Hepatocyte (in vitro differentiated cells): ENCODE results near the gene SUPV3L1. TPM values are rescaled to one million over a fixed set of nuclear protein-coding genes. Genes with fewer than 3 reads are reported as not detected.

ENCODE experiments used
- DNase-seq: peaks from one replicate; pipeline ENCODE4 v3.0.0-alpha.2; 2016; ENCODE audit warnings: low spot score
- H2AFZ ChIP-seq: fragments of 200-600 bp; sonication (generic); 2 replicates; pipeline ENCODE4 v1.6.0; 2016; ENCODE audit warnings: antibody characterized with exemption, mild to moderate bottlenecking
- H3K27ac ChIP-seq: fragments of 200-600 bp; sonication (generic); 2 replicates; pipeline ENCODE4 v1.5.1; 2016; ENCODE audit warnings: mild to moderate bottlenecking
- H3K27me3 ChIP-seq: fragments of 200-600 bp; sonication (generic); 2 replicates; pipeline ENCODE4 v1.6.1; 2016
- H3K36me3 ChIP-seq: fragments of 200-600 bp; sonication (generic); replicated peaks from 2 replicates; pipeline ENCODE4 v1.5.1; 2016; ENCODE audit warnings: low read depth; ENCODE audit not compliant: insufficient read depth
- H3K4me1 ChIP-seq: fragments of 200-600 bp; sonication (generic); 2 replicates; pipeline ENCODE4 v1.5.1; 2016; ENCODE audit warnings: mild to moderate bottlenecking, moderate library complexity; ENCODE audit not compliant: insufficient read depth
- H3K4me2 ChIP-seq: fragments of 200-600 bp; sonication (generic); 2 replicates; pipeline ENCODE4 v1.6.0; 2016
- H3K4me3 ChIP-seq: fragments of 200-600 bp; sonication (generic); 2 replicates; pipeline ENCODE4 v1.5.1; 2016; ENCODE audit warnings: mild to moderate bottlenecking
- H3K79me2 ChIP-seq: fragments of 200-600 bp; sonication (generic); 2 replicates; pipeline ENCODE4 v1.6.0; 2017; ENCODE audit warnings: mild to moderate bottlenecking
- H3K9me2 ChIP-seq: fragments of 200-600 bp; sonication (generic); replicated peaks from 2 replicates; pipeline ENCODE4 v1.6.0; 2017; ENCODE audit warnings: mild to moderate bottlenecking; ENCODE audit not compliant: insufficient read depth
- H3K9me3 ChIP-seq: fragments of 200-600 bp; sonication (generic); 2 replicates; pipeline ENCODE4 v1.5.1; 2016; ENCODE audit warnings: low read depth, mild to moderate bottlenecking
- H4K20me1 ChIP-seq: fragments of 200-600 bp; sonication (generic); 2 replicates; pipeline ENCODE4 v1.6.0; 2016; ENCODE audit warnings: mild to moderate bottlenecking; ENCODE audit not compliant: insufficient read depth, poor library complexity, severe bottlenecking
- EZH2 ChIP-seq: fragments of 200-600 bp; sonication (generic); IDR thresholded peaks from 2 replicates; pipeline ENCODE4 v1.6.1; 2016; ENCODE audit warnings: antibody characterized with exemption, mild to moderate bottlenecking, borderline replicate concordance
- EZH2phosphoT487 ChIP-seq: fragments of 200-600 bp; sonication (generic); IDR thresholded peaks from one replicate; pipeline ENCODE4 v1.6.1; 2018; ENCODE audit warnings: antibody characterized with exemption, mild to moderate bottlenecking, low read depth, moderate library complexity; ENCODE audit not compliant: unreplicated experiment, severe bottlenecking
- WGBS: methylation state at CpG from one replicate; pipeline ENCODE4 v1.1.6; 2016; ENCODE audit warnings: low lambda C conversion rate; ENCODE audit errors: missing lambda C conversion rate; 5-methylcytosine and 5-hydroxymethylcytosine counted together
- polyA plus RNA-seq: library from polyadenylated mRNA; unstranded; fragments of >200 nt; fragmentation: Nextera tagmentation; extraction: Ambion mirVana; gene quantifications from 2 replicates; pipeline ENCODE4 v1.2.1, GENCODE V29; 2016
- total RNA-seq: library from RNA; depleted of rRNA; stranded (reverse); fragments of >200 nt; gene quantifications from 2 replicates; pipeline ENCODE4 v1.2.3, GENCODE V29; 2014
- TF ChIP-seq, protein P1 (sequence below): fragments of 200-600 bp; sonication (generic); IDR thresholded peaks from 2 replicates; pipeline ENCODE4 v1.5.1; 2016; ENCODE audit warnings: antibody characterized with exemption, mild to moderate bottlenecking; ENCODE audit not compliant: poor library complexity

SUPV3L1 gene
- total and polyA plus RNA-seq, 2 experiments from 2014 or later = 27.6 to 27.9 TPM

DNA sequence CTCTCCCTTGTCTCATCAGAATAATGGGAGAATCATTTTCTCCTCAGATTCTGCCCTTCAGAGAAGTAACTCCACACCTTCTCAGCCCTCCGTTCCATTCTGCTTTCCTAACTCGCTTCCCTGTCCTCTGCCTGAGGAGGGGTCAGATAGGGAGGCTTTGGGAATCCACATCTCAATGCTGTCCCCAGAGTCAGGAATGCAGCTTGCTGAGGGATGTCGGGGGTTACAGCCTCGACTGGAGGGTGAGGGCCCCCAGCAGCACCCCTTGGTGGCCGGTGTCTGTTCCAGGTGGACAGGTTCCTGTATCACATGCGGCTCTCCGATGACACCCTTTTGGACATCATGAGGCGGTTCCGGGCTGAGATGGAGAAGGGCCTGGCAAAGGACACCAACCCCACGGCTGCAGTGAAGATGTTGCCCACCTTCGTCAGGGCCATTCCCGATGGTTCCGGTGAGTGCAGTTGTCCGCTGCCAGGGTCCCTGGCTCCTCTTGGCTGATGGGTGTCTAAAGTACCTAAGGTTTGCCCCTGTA is 47.0 kb downstream of the SUPV3L1 start:
- WGBS = 90% methylated on average over 14 of the region's 14 CpGs
- DNase-seq = no peak
- no peak overlapping the region for H3K4me3 ChIP-seq
- H3K27me3 ChIP-seq = no peaks in the 10 kb centered on the region
- H2AFZ ChIP-seq = no peak overlapping the region
- no peaks in the 10 kb centered on the region for H3K9me2 ChIP-seq
- TF ChIP-seq EZH2 (no peak), EZH2phosphoT487 (no peak)
- TF ChIP-seq, protein P1, sequence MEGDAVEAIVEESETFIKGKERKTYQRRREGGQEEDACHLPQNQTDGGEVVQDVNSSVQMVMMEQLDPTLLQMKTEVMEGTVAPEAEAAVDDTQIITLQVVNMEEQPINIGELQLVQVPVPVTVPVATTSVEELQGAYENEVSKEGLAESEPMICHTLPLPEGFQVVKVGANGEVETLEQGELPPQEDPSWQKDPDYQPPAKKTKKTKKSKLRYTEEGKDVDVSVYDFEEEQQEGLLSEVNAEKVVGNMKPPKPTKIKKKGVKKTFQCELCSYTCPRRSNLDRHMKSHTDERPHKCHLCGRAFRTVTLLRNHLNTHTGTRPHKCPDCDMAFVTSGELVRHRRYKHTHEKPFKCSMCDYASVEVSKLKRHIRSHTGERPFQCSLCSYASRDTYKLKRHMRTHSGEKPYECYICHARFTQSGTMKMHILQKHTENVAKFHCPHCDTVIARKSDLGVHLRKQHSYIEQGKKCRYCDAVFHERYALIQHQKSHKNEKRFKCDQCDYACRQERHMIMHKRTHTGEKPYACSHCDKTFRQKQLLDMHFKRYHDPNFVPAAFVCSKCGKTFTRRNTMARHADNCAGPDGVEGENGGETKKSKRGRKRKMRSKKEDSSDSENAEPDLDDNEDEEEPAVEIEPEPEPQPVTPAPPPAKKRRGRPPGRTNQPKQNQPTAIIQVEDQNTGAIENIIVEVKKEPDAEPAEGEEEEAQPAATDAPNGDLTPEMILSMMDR = no peak
- no peak overlapping the region for H3K4me2 ChIP-seq
- no peaks in the 10 kb centered on the region for H3K36me3 ChIP-seq
- H4K20me1 ChIP-seq = no peaks in the 10 kb centered on the region
- H3K27ac ChIP-seq = no peak overlapping the region
- H3K4me1 ChIP-seq = peaks cover 6% of the 10 kb centered on the region
- H3K79me2 ChIP-seq = no peaks in the 10 kb centered on the region
- no peaks in the 10 kb centered on the region for H3K9me3 ChIP-seq

- H3K27ac ChIP-seq = peak overlapping the region; percentile 93
- H3K4me1 ChIP-seq = peaks cover 6% of the 10 kb centered on the region
- H3K36me3 ChIP-seq = no peaks in the 10 kb centered on the region
- DNase-seq = no peak
- WGBS = 77% methylated on average over 2 of the region's 2 CpGs
- H3K79me2 ChIP-seq = no peaks in the 10 kb centered on the region
- no peaks in the 10 kb centered on the region for H4K20me1 ChIP-seq
- H3K27me3 ChIP-seq = no peaks in the 10 kb centered on the region
- no peak overlapping the region for H3K4me2 ChIP-seq
- H3K4me3 ChIP-seq = no peak overlapping the region
- no peaks in the 10 kb centered on the region for H3K9me2 ChIP-seq
- no peak for TF ChIP-seq EZH2phosphoT487
- TF ChIP-seq EZH2 = no peak
- TF ChIP-seq, protein P1 = no peak
- H2AFZ ChIP-seq = no peak overlapping the region
- H3K9me3 ChIP-seq = no peaks in the 10 kb centered on the region
Observed at GRCh38 chr10:69228151-69228550, 48.1 kb downstream of the SUPV3L1 start.

DNA sequence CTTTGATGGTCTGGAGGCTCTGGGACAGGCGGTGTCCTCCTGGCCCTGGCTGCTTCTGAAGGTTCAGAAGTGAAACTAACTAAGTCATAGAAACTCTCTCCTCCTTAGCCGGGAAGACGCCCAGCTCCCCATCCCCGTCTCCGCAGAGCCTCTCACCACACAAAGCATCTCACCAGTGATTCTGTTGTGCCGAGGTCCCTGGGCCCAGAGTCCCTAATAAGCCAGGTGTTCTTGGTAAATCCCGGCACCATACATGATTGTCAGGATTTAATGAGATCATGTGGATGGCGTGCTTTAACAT is 49.5 kb downstream of the SUPV3L1 start:
- no peak for DNase-seq
- 75% methylated on average over 8 of the region's 8 CpGs for WGBS
- H3K4me3 ChIP-seq = no peak overlapping the region

More for the DNA sequence above, 49.5 kb downstream of the SUPV3L1 start:
- H3K36me3 ChIP-seq = no peaks in the 10 kb centered on the region
- TF ChIP-seq EZH2phosphoT487 = no peak
- TF ChIP-seq, protein P1 = no peak
- no peak for TF ChIP-seq EZH2
- peak overlapping the region; percentile 93 for H3K27ac ChIP-seq
- H3K4me2 ChIP-seq = peak overlapping the region; percentile 45
- no peaks in the 10 kb centered on the region for H3K27me3 ChIP-seq
- no peaks in the 10 kb centered on the region for H3K79me2 ChIP-seq
- no peaks in the 10 kb centered on the region for H3K9me2 ChIP-seq
- peaks cover 6% of the 10 kb centered on the region for H3K4me1 ChIP-seq
- no peaks in the 10 kb centered on the region for H4K20me1 ChIP-seq
- H3K9me3 ChIP-seq = no peaks in the 10 kb centered on the region
- no peak overlapping the region for H2AFZ ChIP-seq
